PFSK-1 (cell line): Measurements from ENCODE around the gene KCNH1.

Source experiments
- FOXP2 ChIP-seq: optimal IDR thresholded peaks from 2 replicates; pipeline ENCODE3; 2011; ENCODE audit warnings: borderline replicate concordance, control low read depth, inconsistent platforms; ENCODE audit not compliant: insufficient read depth; ENCODE audit errors: extremely low read length, extremely low read depth
- POLR2AphosphoS5 ChIP-seq: IDR thresholded peaks from 2 replicates; pipeline ENCODE4 v1.6.1; 2012; ENCODE audit warnings: low read depth, mild to moderate bottlenecking, control low read depth, low read length, moderate library complexity
- REST ChIP-seq, 2 experiments: IDR thresholded peaks; 2 replicates each; pipeline versions ENCODE4 v1.6.1 to v1.8.0; 2011 to 2012; ENCODE audit warnings: low read depth in 2 of 2, low read length in 2 of 2, control low read depth in 1 of 2, inconsistent platforms in 1 of 2, mild to moderate bottlenecking in 1 of 2, moderate library complexity in 1 of 2; ENCODE audit not compliant: insufficient read depth in 1 of 2
- SIN3A ChIP-seq: IDR thresholded peaks from 2 replicates; pipeline ENCODE4 v1.6.1; 2012; ENCODE audit warnings: mild to moderate bottlenecking, low read length, moderate library complexity, borderline replicate concordance; ENCODE audit not compliant: insufficient read depth
- TAF1 ChIP-seq: IDR thresholded peaks from 2 replicates; pipeline ENCODE4 v1.6.1; 2012; ENCODE audit warnings: low read length, control low read depth, borderline replicate concordance; ENCODE audit not compliant: insufficient read depth

Gene KCNH1

GRCh38 chr1:210700511-210700910 is 433.4 kb downstream of the KCNH1 start:
- no peak for TF ChIP-seq SIN3A
- TF ChIP-seq TAF1 = no peak

DNA sequence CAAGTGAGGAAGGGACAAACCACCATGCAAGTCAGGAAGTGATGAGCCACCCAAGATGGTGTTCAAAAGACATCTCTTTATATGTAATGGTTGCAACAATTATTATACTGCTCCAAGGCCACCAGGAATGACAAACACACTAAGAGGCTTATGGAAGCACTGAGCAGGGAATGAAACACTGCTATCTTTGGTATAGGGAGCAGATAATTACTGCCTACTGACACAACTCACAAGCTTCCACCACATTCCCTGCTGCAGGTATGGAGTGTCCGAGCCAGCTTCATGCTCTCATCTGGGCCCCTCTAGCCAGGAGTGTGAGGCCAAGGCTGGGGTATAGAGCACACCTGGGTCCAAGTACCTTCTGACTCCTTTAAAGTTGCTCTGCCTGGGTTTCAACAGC is 433.9 kb downstream of the KCNH1 start:
- TF ChIP-seq POLR2AphosphoS5 = no peak
- no peak for TF ChIP-seq FOXP2

DNA sequence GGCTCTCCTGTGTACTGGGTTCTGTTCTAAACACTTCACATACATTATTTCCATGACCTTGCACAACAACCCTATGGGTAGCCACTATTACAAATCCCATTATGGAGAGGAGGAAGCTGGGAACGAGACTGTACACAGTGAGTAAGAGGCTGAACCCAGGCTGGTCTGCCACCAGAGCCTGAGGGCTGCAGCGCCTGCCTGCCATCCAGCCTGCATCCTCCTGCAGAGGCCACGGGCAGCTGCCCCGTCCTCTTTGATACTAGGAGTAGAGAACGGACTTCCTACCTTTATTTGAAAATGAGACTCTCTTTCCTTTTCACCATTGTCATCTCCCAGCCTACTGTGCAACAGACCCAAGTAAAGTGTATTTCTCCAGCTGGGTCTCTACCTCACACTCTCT is 435.3 kb downstream of the KCNH1 start:
- no peak for TF ChIP-seq POLR2AphosphoS5
- TF ChIP-seq TAF1 = no peak
- TF ChIP-seq REST (IDR thresholded peaks at IDR 0.05; ENCODE audit: insufficient read depth in 1 of 2, low read depth in 2 of 2, low read length in 2 of 2) = no peak
- TF ChIP-seq SIN3A = no peak
- no peak for TF ChIP-seq FOXP2

- TF ChIP-seq POLR2AphosphoS5 (no peak), SIN3A (no peak), FOXP2 (no peak), REST (IDR thresholded peaks at IDR 0.05; ENCODE audit: insufficient read depth in 1 of 2, low read depth in 2 of 2, low read length in 2 of 2) (no peak), TAF1 (no peak)
Measured at GRCh38 chr1:210697185-210697584, 436.8 kb downstream of the KCNH1 start.

- TF ChIP-seq FOXP2 (no peak), SIN3A (no peak), TAF1 (no peak), POLR2AphosphoS5 (no peak), REST (IDR thresholded peaks at IDR 0.05; ENCODE audit: insufficient read depth in 1 of 2, low read depth in 2 of 2, low read length in 2 of 2) (no peak)
Measured at GRCh38 chr1:210696709-210697108, 437.2 kb downstream of the KCNH1 start.

- no peak for TF ChIP-seq SIN3A
- no peak for TF ChIP-seq TAF1
- no peak for TF ChIP-seq REST (IDR thresholded peaks at IDR 0.05; ENCODE audit: insufficient read depth in 1 of 2, low read depth in 2 of 2, low read length in 2 of 2)
- no peak for TF ChIP-seq POLR2AphosphoS5
- TF ChIP-seq FOXP2 = no peak
Measured at GRCh38 chr1:210695026-210695425, 438.9 kb downstream of the KCNH1 start.
